Central memory CD8-positive, alpha-beta T cell (primary cell): ENCODE results near the gene FUCA1.
A peak's percentile ranks its signal among the peaks of the same experiment; 100 is the strongest.

Experiments used
- ATAC-seq: fragments of 150-1000 bp; cut with Tn5 transposase; replicated peaks from 2 replicates; pipeline ENCODE4 v1.10.0; 2022; ENCODE audit warnings: mild to moderate bottlenecking, moderate FRiP score, moderate number of reproducible peaks; ENCODE audit not compliant: poor library complexity, severe bottlenecking; ENCODE audit errors: extremely low read depth
- DNase-seq, 2 donors: peaks; one replicate each; pipeline ENCODE4 v3.0.0; 2021; ENCODE audit warnings: low spot score in 2 of 2
- H3K27ac Mint-ChIP-seq: one replicate; pipeline ENCODE4 v1.8.0; 2022; ENCODE audit warnings: low read depth, mild to moderate bottlenecking, moderate library complexity, mixed read lengths
- H3K27me3 Mint-ChIP-seq: one replicate; pipeline ENCODE4 v1.8.0; 2022; ENCODE audit warnings: mixed read lengths
- H3K36me3 Mint-ChIP-seq: one replicate; pipeline ENCODE4 v1.8.0; 2022; ENCODE audit warnings: mild to moderate bottlenecking, moderate library complexity, mixed read lengths; ENCODE audit not compliant: insufficient read depth
- H3K4me1 Mint-ChIP-seq: one replicate; pipeline ENCODE4 v1.8.0; 2022; ENCODE audit warnings: mixed read lengths
- H3K4me3 Mint-ChIP-seq: one replicate; pipeline ENCODE4 v1.8.0; 2022; ENCODE audit warnings: mild to moderate bottlenecking, moderate library complexity, mixed read lengths
- H3K9me3 Mint-ChIP-seq: one replicate; pipeline ENCODE4 v1.8.0; 2022; ENCODE audit warnings: mixed read lengths

Gene FUCA1

DNA sequence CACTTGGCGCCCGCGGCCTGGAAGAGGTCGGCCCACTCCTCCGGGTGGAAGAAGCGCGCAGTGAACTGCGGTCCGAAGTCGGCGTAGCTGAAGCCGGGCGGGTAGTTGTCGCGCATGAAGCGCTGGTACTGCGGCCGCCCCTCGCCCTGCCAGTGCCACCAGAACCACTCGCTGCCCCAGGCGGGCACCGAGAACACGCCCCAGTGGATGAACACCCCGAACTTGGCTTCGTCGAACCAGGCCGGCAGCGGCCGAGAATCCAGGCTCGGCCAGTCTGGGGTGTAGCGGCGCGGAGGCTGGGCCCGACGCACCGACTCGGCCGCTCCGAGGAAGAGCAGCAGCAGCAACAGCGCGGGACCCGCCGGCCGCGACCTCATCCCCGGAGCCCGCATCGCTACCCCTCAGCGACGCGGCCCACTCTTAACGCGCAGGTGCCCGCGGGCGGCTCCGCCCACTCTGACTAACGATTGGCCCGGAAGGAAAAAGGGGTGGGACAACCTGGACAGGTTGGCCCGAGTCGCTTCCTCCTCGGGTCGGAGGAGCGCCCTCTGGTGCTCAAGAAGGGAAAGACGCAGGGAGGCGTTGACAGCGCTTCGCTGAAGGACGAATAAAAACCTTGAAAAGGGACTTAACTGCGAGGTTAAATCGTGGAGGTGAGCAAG is at the start of gene FUCA1:
Gene FUCA1, minus strand, starts transcription at position 396 of the 662 bp plus-strand sequence. Its CDS starts 4 bp downstream, at position 392.
- peaks cover 12% of the 10 kb centered on the region for H3K36me3 Mint-ChIP-seq
- H3K27ac Mint-ChIP-seq = peak within 1 kb of the TSS; percentile 49
- H3K9me3 Mint-ChIP-seq = no peaks in the 10 kb centered on the region
- H3K4me1 Mint-ChIP-seq = peaks cover 26% of the 10 kb centered on the region
- H3K27me3 Mint-ChIP-seq = no peaks in the 10 kb centered on the region
- peak; percentile 91 to 92 for DNase-seq
- peak within 1 kb of the TSS; percentile 82 for H3K4me3 Mint-ChIP-seq
- ATAC-seq = peak; percentile 100

DNA sequence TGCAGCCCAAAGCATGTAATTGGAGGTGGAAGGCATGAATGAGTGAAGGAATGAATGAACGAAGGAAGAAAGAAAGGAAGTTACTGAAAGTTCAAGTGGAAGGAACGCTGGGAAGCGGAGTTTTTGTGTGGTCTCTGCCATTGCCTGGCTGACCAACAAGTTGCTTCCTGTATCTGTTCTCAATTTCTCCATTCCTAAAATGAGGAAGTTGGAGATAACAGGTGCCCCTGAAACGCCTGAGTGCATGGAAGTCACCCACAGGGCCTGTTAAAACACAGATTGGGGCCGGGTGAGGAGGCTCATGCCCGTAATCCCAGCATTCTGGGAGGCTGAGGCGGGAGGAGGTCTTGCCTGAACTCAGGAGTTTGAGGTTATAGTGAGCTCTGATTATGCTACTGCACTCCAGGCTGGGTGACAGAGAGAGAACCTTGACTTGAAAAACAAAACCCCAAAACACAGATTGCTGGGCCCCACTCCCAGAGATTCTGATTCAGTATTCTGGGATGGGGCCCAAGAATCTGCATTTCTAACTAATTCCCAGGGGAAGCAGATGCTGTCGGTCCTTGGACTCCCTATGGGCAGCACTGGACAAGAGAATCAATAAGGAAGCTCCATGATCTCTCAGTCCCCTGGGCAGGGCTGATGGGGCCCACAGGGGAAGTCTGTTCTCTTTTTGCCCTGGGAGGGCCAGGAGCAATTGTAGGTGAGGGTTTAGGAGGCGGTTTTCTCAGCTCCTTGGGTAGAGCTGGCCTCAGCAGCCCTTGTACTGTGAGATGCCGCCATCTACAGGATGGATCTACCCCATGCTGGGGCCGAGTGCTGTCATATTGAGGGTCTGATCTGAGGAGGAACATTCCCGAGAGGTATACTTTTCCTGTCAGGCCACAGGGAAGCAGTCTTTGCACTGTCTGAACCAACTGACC is 48.4 kb upstream of the FUCA1 start:
- ATAC-seq (peak; percentile 90), DNase-seq (peak; percentile 34 to 68)
- Mint-ChIP-seq H3K4me1 (peaks cover 45% of the 10 kb centered on the region), H3K4me3 (no peak overlapping the region), H3K36me3 (peaks cover 2% of the 10 kb centered on the region), H3K27me3 (no peaks in the 10 kb centered on the region), H3K9me3 (no peaks in the 10 kb centered on the region), H3K27ac (no peak overlapping the region)

DNA sequence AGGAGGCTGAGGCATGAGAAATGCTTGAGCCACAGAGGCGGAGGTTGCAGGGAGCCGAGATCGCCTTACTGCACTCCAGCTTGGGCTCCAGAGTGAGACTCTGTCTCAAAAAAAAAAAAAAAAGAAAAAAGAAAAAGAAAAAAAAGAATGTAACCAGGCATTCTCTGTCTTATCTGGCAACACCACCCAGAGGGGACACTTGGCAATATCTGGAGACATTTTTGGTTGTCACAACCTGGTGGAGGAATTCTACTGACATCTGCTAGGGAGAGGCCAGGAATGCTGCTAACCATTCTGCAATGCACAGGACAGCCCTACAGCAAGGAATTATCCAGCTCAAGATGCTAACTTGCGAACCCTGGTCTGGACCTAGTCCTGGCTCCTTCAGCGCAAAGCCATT is 47.4 kb upstream of the FUCA1 start:
- no peaks in the 10 kb centered on the region for H3K9me3 Mint-ChIP-seq
- ATAC-seq (no peak), DNase-seq (no peak)
- peaks cover 2% of the 10 kb centered on the region for H3K36me3 Mint-ChIP-seq
- H3K4me3 Mint-ChIP-seq = no peak overlapping the region
- no peak overlapping the region for H3K27ac Mint-ChIP-seq
- H3K27me3 Mint-ChIP-seq = no peaks in the 10 kb centered on the region
- peaks cover 55% of the 10 kb centered on the region for H3K4me1 Mint-ChIP-seq

DNA sequence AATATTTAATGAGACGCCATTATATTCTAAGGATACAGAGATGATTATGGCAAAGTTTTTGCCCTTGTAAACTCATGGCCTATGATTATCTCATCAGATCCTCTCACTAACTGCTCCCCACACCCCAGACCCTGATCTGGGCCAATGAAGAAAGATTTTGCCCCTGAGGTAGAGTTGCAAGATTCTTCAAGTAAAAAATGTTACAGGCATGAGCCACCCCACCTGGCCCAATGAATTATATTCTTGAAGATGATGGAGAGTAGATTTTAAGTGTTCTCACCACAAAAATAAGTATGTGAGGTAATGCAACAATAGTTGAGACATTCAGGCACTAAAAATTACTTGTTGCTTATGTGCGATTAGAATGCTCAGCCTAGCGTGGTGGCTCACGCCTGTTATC is 46.8 kb upstream of the FUCA1 start:
- DNase-seq (no peak), ATAC-seq (no peak)
- Mint-ChIP-seq H3K4me1 (peaks cover 60% of the 10 kb centered on the region), H3K36me3 (peaks cover 2% of the 10 kb centered on the region), H3K27me3 (no peaks in the 10 kb centered on the region), H3K27ac (no peak overlapping the region), H3K9me3 (no peaks in the 10 kb centered on the region), H3K4me3 (no peak overlapping the region)

DNA sequence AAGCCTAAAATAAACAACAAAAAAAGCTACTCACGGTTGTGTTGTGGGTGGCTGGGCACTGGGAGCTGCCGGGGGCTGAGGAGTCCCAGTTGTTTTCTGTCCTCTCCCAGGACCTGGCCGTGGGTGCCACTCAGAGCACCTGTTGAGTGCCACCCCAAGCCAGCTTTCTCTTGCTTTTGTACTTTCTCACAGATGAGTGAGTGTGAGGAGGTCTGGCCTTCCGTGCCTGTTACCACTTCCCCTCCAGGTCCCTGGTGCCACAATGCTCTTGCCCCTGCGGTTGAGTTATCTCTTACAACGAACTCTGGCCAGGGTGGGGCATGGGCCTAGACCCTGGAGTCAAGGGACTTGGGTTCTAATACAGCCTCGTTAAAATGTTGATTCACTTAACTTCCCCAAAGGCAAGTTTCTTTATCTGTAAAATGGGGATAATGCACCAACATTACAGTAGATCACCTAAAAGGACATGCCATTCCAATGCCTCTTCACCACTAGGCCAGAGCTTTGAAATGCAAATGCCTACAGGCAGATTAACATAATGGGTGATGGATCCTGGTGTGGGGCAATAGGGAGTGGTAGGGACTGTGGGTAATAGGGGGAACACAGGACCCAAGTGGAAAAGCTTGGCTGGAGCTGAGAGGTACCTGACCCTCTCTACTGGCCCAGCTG is 45.3 kb upstream of the FUCA1 start, which contains the start of gene CNR2:
Gene CNR2, minus strand, starts transcription at position 151 of the 669 bp plus-strand sequence. CDS start 37,745 bp downstream, outside the sequence.
- peak within 1 kb of the TSS; percentile 93 for H3K27ac Mint-ChIP-seq
- H3K4me3 Mint-ChIP-seq = peak within 1 kb of the TSS; percentile 86
- H3K27me3 Mint-ChIP-seq = no peaks in the 10 kb centered on the region
- peaks cover 4% of the 10 kb centered on the region for H3K36me3 Mint-ChIP-seq
- ATAC-seq = peak; percentile 41
- no peaks in the 10 kb centered on the region for H3K9me3 Mint-ChIP-seq
- peaks cover 76% of the 10 kb centered on the region for H3K4me1 Mint-ChIP-seq
- peak in 1 of 2 donors; percentile 33 for DNase-seq

DNA sequence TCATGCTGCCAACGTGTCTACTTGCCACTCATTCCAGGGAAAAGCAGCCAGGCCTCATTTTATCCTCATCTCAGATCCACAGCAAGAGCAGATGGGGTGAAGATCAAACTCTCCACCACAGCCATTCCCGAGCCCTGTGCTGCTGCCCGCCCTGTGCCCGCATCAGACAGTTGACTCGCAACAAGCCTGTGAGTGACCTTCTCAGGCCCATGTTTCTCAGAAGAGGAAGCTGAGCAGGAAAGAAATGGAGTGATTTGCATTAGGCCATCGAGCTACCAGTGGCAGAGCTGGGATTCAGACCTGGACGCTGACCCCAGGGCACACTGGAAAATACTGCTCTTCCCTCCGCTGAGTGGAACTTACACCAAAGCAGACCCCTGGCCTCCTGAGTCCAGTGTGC is 43.8 kb upstream of the FUCA1 start:
- peak overlapping the region; percentile 86 for H3K4me3 Mint-ChIP-seq
- ATAC-seq (no peak), DNase-seq (no peak)
- peak overlapping the region; percentile 93 for H3K27ac Mint-ChIP-seq
- H3K9me3 Mint-ChIP-seq = no peaks in the 10 kb centered on the region
- peaks cover 74% of the 10 kb centered on the region for H3K4me1 Mint-ChIP-seq
- H3K36me3 Mint-ChIP-seq = peaks cover 8% of the 10 kb centered on the region
- H3K27me3 Mint-ChIP-seq = no peaks in the 10 kb centered on the region

DNA sequence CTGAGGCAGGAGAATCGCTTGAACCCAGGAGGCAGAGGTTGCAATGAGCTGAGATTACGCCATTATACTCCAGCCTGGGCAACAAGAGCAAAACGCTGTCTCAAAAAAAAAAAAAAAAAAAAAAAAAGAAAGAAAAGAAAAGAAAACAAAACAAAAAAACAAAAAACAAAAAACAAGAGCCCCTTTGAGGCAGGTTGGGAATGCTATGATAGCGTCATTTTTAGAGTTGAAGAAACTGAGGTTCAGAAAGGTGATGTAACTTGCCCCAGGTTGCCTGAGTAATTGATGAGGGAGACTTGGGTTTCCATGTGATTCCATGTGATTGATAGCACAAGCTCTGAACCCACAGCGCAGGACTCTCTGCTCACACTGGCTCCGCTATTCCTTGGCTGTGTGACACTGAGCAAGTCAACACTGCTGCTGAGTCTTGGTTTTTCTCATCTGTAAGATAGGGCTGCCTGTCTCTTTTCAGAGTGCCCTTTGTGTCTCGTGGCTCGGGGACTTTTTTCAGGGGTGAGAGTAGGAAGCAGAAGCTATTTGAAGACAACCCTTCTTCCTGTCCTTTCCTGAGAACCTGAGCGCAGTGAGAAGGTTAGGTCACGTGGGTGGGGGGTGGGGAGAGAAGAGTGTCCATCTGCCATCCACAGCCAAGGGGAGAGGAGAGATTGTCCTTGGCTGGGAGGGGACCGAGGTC is 42.6 kb upstream of the FUCA1 start:
- H3K27me3 Mint-ChIP-seq = no peaks in the 10 kb centered on the region
- H3K9me3 Mint-ChIP-seq = no peaks in the 10 kb centered on the region
- peak; percentile 27 for ATAC-seq
- H3K27ac Mint-ChIP-seq = peak overlapping the region; percentile 93
- peak overlapping the region; percentile 86 for H3K4me3 Mint-ChIP-seq
- peaks cover 71% of the 10 kb centered on the region for H3K4me1 Mint-ChIP-seq
- DNase-seq = no peak
- peaks cover 15% of the 10 kb centered on the region for H3K36me3 Mint-ChIP-seq

DNA sequence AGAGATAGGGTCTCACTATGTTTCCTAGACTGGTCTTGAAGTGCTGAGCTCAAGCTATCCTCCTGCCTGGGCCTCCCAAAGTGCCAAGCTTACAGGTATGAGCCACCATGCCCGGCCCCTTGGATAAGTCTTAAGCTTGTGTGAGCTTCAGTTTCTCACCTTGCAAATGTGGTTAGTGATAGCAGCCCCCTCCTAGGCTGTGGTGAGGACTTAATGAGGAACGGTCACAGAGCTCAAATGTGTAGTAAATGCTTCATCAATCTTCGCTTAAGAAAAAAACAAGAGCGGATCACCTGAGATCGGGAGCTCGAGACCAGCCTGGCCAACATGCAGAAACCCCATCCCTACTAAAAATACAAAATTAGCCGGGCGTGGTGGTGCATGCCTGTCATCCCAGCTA is 42.1 kb upstream of the FUCA1 start:
- Mint-ChIP-seq H3K27ac (peak overlapping the region; percentile 93), H3K4me1 (peaks cover 77% of the 10 kb centered on the region), H3K36me3 (peaks cover 15% of the 10 kb centered on the region), H3K9me3 (no peaks in the 10 kb centered on the region), H3K27me3 (no peaks in the 10 kb centered on the region), H3K4me3 (peak overlapping the region; percentile 86)
- ATAC-seq (no peak), DNase-seq (no peak)

DNA sequence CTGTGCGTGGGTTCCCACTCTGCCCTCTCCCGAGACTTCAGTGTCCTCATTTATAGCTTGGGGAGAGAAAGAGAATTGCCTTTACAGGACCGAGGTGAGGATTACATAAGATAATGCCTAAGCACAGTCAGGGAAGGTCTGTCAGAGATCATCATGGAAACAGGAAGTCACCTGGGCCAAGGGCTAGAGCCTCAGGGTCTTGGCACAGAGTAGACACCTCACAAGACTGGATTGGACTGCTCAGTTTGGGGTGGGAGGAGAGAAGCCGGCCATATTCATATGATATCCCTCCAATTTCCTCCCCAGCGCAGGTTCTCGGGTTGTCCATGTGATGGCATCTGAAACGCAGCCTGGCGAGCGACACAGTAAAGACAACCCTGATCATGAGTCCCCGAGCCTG is 41.3 kb upstream of the FUCA1 start:
- no peaks in the 10 kb centered on the region for H3K27me3 Mint-ChIP-seq
- ATAC-seq = no peak
- H3K27ac Mint-ChIP-seq = peak overlapping the region; percentile 93
- H3K4me3 Mint-ChIP-seq = peak overlapping the region; percentile 86
- no peaks in the 10 kb centered on the region for H3K9me3 Mint-ChIP-seq
- DNase-seq = no peak
- peaks cover 78% of the 10 kb centered on the region for H3K4me1 Mint-ChIP-seq
- peaks cover 16% of the 10 kb centered on the region for H3K36me3 Mint-ChIP-seq

DNA sequence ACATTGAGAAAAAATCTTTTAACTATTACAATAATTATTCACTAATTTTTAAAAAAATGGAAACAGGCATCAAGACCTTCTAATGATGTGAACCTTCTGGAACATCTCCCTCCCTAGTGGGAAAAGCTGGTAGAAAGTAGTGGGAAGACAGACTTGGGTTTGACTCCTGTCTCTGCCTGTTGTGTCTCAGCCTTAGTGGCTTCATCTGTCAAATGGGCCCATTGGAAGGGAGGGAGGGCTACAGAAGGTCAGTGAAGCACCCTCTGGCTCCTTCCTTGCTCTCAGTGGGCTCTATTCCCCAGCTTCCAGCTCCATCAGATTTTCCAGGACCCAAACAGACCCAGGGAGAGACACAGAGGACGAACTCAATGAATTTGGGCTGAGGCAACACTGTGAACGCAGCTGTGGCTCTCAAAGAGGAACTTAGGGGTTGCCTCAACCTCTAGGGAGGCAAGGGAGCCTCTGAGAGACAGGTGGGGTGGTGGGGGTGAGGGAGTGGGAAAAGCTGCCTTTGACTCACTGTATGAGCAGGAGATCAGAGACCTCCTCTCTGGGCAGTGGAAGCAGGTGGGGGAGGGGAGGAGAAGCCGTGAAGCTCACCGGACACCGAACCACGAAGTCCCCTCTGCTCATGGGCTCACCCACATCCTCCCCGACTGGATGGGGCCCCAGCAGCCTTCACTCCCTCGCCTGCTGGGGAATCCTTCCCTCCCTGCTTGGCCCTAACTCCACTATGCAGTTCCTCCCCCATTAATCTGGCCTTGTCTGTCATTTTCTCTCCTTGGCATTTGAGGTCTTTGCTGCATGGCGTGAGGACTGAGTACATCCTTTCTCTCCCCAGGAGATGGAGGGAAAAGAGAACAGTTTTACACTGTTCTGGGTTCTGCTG is 40.6 kb upstream of the FUCA1 start:
- peaks cover 18% of the 10 kb centered on the region for H3K36me3 Mint-ChIP-seq

DNA sequence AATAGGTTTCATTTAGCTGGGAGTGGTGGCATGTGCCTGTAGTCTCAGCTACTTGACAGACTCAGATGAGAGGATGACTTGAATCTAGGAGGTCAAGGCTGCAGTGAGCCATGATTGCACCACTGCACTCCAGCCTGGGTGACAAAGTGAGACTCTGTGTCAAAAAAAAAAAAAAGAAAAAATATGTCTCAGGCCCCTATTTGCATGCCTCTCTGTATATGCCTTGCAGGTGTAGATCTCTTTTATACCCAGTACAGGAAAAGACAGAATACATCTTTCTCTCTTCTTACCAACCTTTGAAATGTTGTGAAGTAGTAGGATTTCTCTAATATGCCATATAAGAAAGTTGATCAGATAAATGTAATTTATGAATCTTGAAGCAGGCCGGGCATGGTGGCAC is 38.6 kb upstream of the FUCA1 start:
- H3K27me3 Mint-ChIP-seq = no peaks in the 10 kb centered on the region
- H3K27ac Mint-ChIP-seq = no peak overlapping the region
- H3K36me3 Mint-ChIP-seq = peaks cover 21% of the 10 kb centered on the region
- DNase-seq (no peak), ATAC-seq (no peak)
- H3K4me1 Mint-ChIP-seq = peaks cover 65% of the 10 kb centered on the region
- H3K9me3 Mint-ChIP-seq = no peaks in the 10 kb centered on the region
- H3K4me3 Mint-ChIP-seq = no peak overlapping the region

More for the DNA sequence above, 40.6 kb upstream of the FUCA1 start:
- no peak for DNase-seq
- no peaks in the 10 kb centered on the region for H3K9me3 Mint-ChIP-seq
- peak; percentile 64 for ATAC-seq
- no peaks in the 10 kb centered on the region for H3K27me3 Mint-ChIP-seq
- peak overlapping the region; percentile 93 for H3K27ac Mint-ChIP-seq
- H3K4me3 Mint-ChIP-seq = peak overlapping the region; percentile 86
- H3K4me1 Mint-ChIP-seq = peaks cover 80% of the 10 kb centered on the region
